Heart left ventricle (tissue), 16 donors: ENCODE measurements around the gene TP53AIP1. TPM values are rescaled to one million over a fixed set of nuclear protein-coding genes. Genes with fewer than 3 reads are reported as not detected.
A peak's percentile ranks its signal among the peaks of the same experiment; 100 is the strongest.

Experiments used
- ATAC-seq, 4 donors: fragments of 200-7000 bp; cut with Tn5 transposase; one replicate each; pipeline ENCODE4 v1.9.1; 2020 to 2022; ENCODE audit warnings: moderate library complexity in 4 of 4, mild to moderate bottlenecking in 3 of 4, moderate number of reproducible peaks in 1 of 4
- DNase-seq, 5 donors: peaks; one replicate each; pipeline ENCODE4 v3.0.0-alpha.2; 2020
- H3K27ac ChIP-seq, 12 donors: fragments of 200-600 bp; sonication (generic) in 4 of 12; one replicate each; pipeline versions ENCODE4 v1.5.0 to v1.8.0; 2016 to 2022; ENCODE audit warnings: mild to moderate bottlenecking in 2 of 12
- H3K27me3 ChIP-seq, 9 donors: fragments of 200-600 bp; sonication (generic) in 2 of 9; one replicate each; pipeline versions ENCODE4 v1.5.1 to v1.8.0; 2016 to 2022; ENCODE audit warnings: mild to moderate bottlenecking in 3 of 9
- H3K36me3 ChIP-seq, 9 donors: fragments of 200-600 bp; sonication (generic) in 2 of 9; one replicate each; pipeline versions ENCODE4 v1.5.0 to v1.8.0; 2018 to 2022; ENCODE audit warnings: mild to moderate bottlenecking in 2 of 9
- H3K4me1 ChIP-seq, 12 donors: fragments of 200-600 bp; sonication (generic) in 4 of 12; one replicate each; pipeline versions ENCODE4 v1.5.0 to v1.8.0; 2016 to 2022; ENCODE audit warnings: mild to moderate bottlenecking in 3 of 12
- H3K4me3 ChIP-seq, 12 donors: fragments of 200-600 bp; sonication (generic) in 4 of 12; one replicate each; pipeline versions ENCODE4 v1.5.0 to v1.8.0; 2017 to 2022; ENCODE audit warnings: mild to moderate bottlenecking in 9 of 12, moderate library complexity in 4 of 12
- H3K9me3 ChIP-seq, 12 donors: fragments of 200-600 bp; sonication (generic) in 4 of 12; one replicate each; pipeline versions ENCODE4 v1.5.0 to v1.8.0; 2016 to 2022; ENCODE audit warnings: mild to moderate bottlenecking in 1 of 12
- CTCF ChIP-seq, 12 donors: fragments of 200-600 bp; sonication (generic) in 4 of 12; IDR thresholded peaks; one replicate each; pipeline versions ENCODE4 v1.5.0 to v1.8.0; 2018 to 2022; ENCODE audit warnings: antibody characterized with exemption in 12 of 12, mild to moderate bottlenecking in 5 of 12
- POLR2A ChIP-seq, 2 donors: fragments of 450-650 bp; IDR thresholded peaks; one replicate each; pipeline ENCODE4 v1.6.1; 2017; ENCODE audit warnings: antibody characterized with exemption in 2 of 2, mild to moderate bottlenecking in 2 of 2, moderate library complexity in 2 of 2
- WGBS, 4 donors: extraction: QIAGEN DNeasy Blood & Tissue Kit in 2 of 4; methylation state at CpG; one replicate each; pipeline versions ENCODE4 v1.1.5 to v1.1.7; 2013 to 2018; 5-methylcytosine and 5-hydroxymethylcytosine counted together
- intact Hi-C, 10 donors: fragments of 100-400 bp; cut with DNase I; formaldehyde crosslinking; loops; one replicate each; pipeline versions ENCODE4 v1.11.1 to v1.14.2; 2022
- polyA plus RNA-seq, 2 donors: library from polyadenylated mRNA; stranded (reverse); fragments of 200-250 nt; gene quantifications; one replicate each; pipeline ENCODE4 v1.2.3, GENCODE V29; 2013
- total RNA-seq, 9 donors: library from RNA; depleted of rRNA in 2 of 9; stranded (reverse); fragments of >200 nt in 2 of 9; fragmentation: NEBNext Ultra II Directional in 3 of 9; extraction: Animal tissue kit (Norgen Biotek cat#: 25700) in 3 of 9; gene quantifications; one replicate each; pipeline versions ENCODE4 v1.1.0 to v1.2.4, GENCODE V29; 2016 to 2023
- donor health status: ischemic (EF 13 %, LVEDD 7.1; RV severe dilation, severe dysfunction).
- donor health status: healthy with polysubstance abuse.
- donor health status: DM: no; HTN: yes; CAD: no.
- donor health status: DM: no; HTN: no; CAD: no.
- donor health status: ischemic (EF 25% LVEDD 6.9; RV normal size, moderate dysfunction).
- donor health status: ischemic (EF 25% LVEDD 5.7; RV mildly dilated, moderate dysfunction).
- donor health status: healthy.
- donor health status: DM: yes; HTN: yes; CAD: no.
- donor health status: ischemic (EF 35%, LVEDD 5.7; RV mildly dilated, moderate dysfunction).
- donor health status: nonischemic (EF 11% LVEDD 7.7; RV severe dilation, severe dysfunction).
- donor health status: DM: yes; HTN: yes; CAD: no.
- donor health status: PGD.
- donor health status: ischemic (EF 29% LVEDD 5.4; RV normal size, mild dysfunction).
- donor health status: nonischemic (EF 23%, LVEDD 6.1; RV moderate dilation, normal function).

TP53AIP1 gene
- total and polyA plus RNA-seq, 11 donors, result 0.01 TPM; not detected in 10

GRCh38 chr11:128901653-128902514 is 40.8 kb downstream of the TP53AIP1 start:
- intact Hi-C loops, result no loop called here
- TF ChIP-seq CTCF (IDR thresholded peaks at IDR 0.05), result no peak
- TF ChIP-seq POLR2A (IDR thresholded peaks at IDR 0.05), result no peak
- H3K4me3 ChIP-seq, result no peak overlapping the region
- no peak for ATAC-seq
- no peak for DNase-seq
- H3K4me1 ChIP-seq, result peaks cover 0 to 59% (median 11%) of the 10 kb centered on the region in 12 donors
- H3K27ac ChIP-seq, result no peak overlapping the region
- H3K9me3 ChIP-seq, result no peaks in the 10 kb centered on the region
- H3K27me3 ChIP-seq, result peaks cover 0 to 3% (median 0%) of the 10 kb centered on the region in 9 donors
- WGBS, 4 donors, result 70 to 81% (median 73%) methylated on average over 24 to 29 of the region's 29 CpGs
- H3K36me3 ChIP-seq, result no peaks in the 10 kb centered on the region

- no peak for DNase-seq
- H3K4me1 ChIP-seq, result peaks cover 0 to 48% (median 21%) of the 10 kb centered on the region in 12 donors
- H3K4me3 ChIP-seq, result no peak overlapping the region
- WGBS, 4 donors, result 52 to 63% (median 54%) methylated on average over 4 of the region's 4 CpGs
- intact Hi-C loops, result no loop called here
- no peak for ATAC-seq
- TF ChIP-seq CTCF (IDR thresholded peaks at IDR 0.05) (no peak), POLR2A (IDR thresholded peaks at IDR 0.05) (no peak)
- H3K27ac ChIP-seq, result peak overlapping the region in 4 of 12 donors; percentile 5 to 33 (median 12)
- no peaks in the 10 kb centered on the region for H3K27me3 ChIP-seq
- H3K36me3 ChIP-seq, result no peaks in the 10 kb centered on the region
- H3K9me3 ChIP-seq, result no peaks in the 10 kb centered on the region
These were observed 42.2 kb downstream of the TP53AIP1 start for GRCh38 chr11:128900468-128900867.

- H3K36me3 ChIP-seq, result no peaks in the 10 kb centered on the region
- H3K4me1 ChIP-seq, result peaks cover 0 to 54% (median 24%) of the 10 kb centered on the region in 12 donors
- no peak for ATAC-seq
- no peaks in the 10 kb centered on the region for H3K9me3 ChIP-seq
- no peaks in the 10 kb centered on the region for H3K27me3 ChIP-seq
- WGBS, 4 donors, result 80 to 83% (median 81%) methylated on average over 13 of the region's 13 CpGs
- H3K4me3 ChIP-seq, result no peak overlapping the region
- intact Hi-C loops, result no loop called here
- no peak for TF ChIP-seq POLR2A (IDR thresholded peaks at IDR 0.05)
- no peak for TF ChIP-seq CTCF (IDR thresholded peaks at IDR 0.05)
- peak overlapping the region in 5 of 12 donors; percentile 0 to 41 (median 28) for H3K27ac ChIP-seq
- DNase-seq, result peak in 2 of 5 donors; percentile 52 to 58
These were observed 43.9 kb downstream of the TP53AIP1 start for GRCh38 chr11:128898580-128899344.

- 89 to 95% (median 92%) methylated on average over 1 of the region's 1 CpG for WGBS, 4 donors
- peaks cover 0 to 58% (median 28%) of the 10 kb centered on the region in 12 donors for H3K4me1 ChIP-seq
- H3K36me3 ChIP-seq, result no peaks in the 10 kb centered on the region
- ATAC-seq (no peak), DNase-seq (no peak)
- no peaks in the 10 kb centered on the region for H3K9me3 ChIP-seq
- no peaks in the 10 kb centered on the region for H3K27me3 ChIP-seq
- TF ChIP-seq CTCF (IDR thresholded peaks at IDR 0.05) (no peak), POLR2A (IDR thresholded peaks at IDR 0.05) (no peak)
- H3K27ac ChIP-seq, result peak overlapping the region in 4 of 12 donors; percentile 0 to 33 (median 30)
- no peak overlapping the region for H3K4me3 ChIP-seq
- intact Hi-C loops, result no loop called here
These were observed 44.8 kb downstream of the TP53AIP1 start for GRCh38 chr11:128897826-128898225.
